Measurements from ENCODE around the gene CCDC88B.

DNA sequence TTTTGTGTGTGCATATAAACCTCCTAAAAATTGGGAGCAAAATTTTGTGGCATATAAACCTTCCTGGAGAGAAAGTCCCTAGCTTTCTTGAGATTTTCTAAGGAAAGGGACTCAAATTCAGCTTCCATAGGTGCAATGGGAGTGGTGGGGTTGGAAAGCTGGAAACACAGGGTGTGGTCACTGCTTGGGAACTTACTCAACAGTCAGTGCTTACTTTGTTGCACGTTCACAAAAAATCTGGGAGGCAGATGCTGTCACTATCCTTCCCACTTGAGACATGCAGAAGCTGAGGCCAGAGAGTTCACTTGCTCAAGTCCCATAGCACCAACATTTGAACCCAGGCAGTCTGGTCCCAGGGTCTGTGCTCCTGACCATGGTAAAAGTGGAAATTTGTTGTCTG, 43.8 kb upstream of the CCDC88B start:
- TF ChIP-seq, protein P1, sequence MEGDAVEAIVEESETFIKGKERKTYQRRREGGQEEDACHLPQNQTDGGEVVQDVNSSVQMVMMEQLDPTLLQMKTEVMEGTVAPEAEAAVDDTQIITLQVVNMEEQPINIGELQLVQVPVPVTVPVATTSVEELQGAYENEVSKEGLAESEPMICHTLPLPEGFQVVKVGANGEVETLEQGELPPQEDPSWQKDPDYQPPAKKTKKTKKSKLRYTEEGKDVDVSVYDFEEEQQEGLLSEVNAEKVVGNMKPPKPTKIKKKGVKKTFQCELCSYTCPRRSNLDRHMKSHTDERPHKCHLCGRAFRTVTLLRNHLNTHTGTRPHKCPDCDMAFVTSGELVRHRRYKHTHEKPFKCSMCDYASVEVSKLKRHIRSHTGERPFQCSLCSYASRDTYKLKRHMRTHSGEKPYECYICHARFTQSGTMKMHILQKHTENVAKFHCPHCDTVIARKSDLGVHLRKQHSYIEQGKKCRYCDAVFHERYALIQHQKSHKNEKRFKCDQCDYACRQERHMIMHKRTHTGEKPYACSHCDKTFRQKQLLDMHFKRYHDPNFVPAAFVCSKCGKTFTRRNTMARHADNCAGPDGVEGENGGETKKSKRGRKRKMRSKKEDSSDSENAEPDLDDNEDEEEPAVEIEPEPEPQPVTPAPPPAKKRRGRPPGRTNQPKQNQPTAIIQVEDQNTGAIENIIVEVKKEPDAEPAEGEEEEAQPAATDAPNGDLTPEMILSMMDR (conservative IDR thresholded peaks at IDR 0.05), result no peak
- TF ChIP-seq EZH2 (IDR thresholded peaks at IDR 0.05; ENCODE audit: low read depth), result no peak
